ENCODE results near the gene KNOP1.

The KNOP1 gene

GRCh38 chr16:19657831-19658230 lies 60.2 kb downstream of the KNOP1 start:
- DNase-seq (ENCODE audit: low spot score), result no peak
- CTCF ChIA-PET, result interaction anchor here (0.6 kb wide), 2 partner anchors 8 kb away, joined by 4 read pairs; no protein-coding TSS in a partner anchor
- POLR2A ChIA-PET (ENCODE audit: low non-redundant PET), result no interaction called here
- H3K27ac ChIP-seq, result no peak overlapping the region
- no peak for TF ChIP-seq CTCF (conservative IDR thresholded peaks at IDR 0.05; ENCODE audit: low read depth)

- H3K27ac ChIP-seq, result no peak overlapping the region
- DNase-seq (ENCODE audit: low spot score), result no peak
- TF ChIP-seq CTCF (conservative IDR thresholded peaks at IDR 0.05; ENCODE audit: low read depth), result no peak
- POLR2A ChIA-PET (ENCODE audit: low non-redundant PET), result interaction anchor here (0.5 kb wide), 1 partner anchor 1259 kb away, joined by 3 read pairs; no protein-coding TSS in a partner anchor
- CTCF ChIA-PET, result no interaction called here
Measured at GRCh38 chr16:19655242-19655777, 62.7 kb downstream of the KNOP1 start.

- ChIA-PET POLR2A (ENCODE audit: low non-redundant PET) (no interaction called here), CTCF (interaction anchor here (0.6 kb wide), 1 partner anchor 11 kb away, joined by 3 read pairs; no protein-coding TSS in a partner anchor)
- no peak overlapping the region for H3K27ac ChIP-seq
- DNase-seq (ENCODE audit: low spot score), result no peak
- no peak for TF ChIP-seq CTCF (conservative IDR thresholded peaks at IDR 0.05; ENCODE audit: low read depth)
Measured at GRCh38 chr16:19654147-19654546, 63.9 kb downstream of the KNOP1 start.
